T-helper 2 cell treated with Interferon-gamma antibody and Interleukin-4, amounts not matched to agents 5 μg/mL and 100 μg/mL, for 36 hours (primary cell): ENCODE data around the gene FREM3.
"Not testable (repeated sequence)": the region's sequence is repeated elsewhere in the genome, so short reads cannot be mapped to it uniquely, and the experiment has no call there.

Experiments
- DNase-seq: peaks from one replicate; pipeline ENCODE4 v3.0.0; 2021; ENCODE audit warnings: low spot score
- H3K27ac Mint-ChIP-seq: one replicate; pipeline ENCODE4 v1.8.0; 2021; ENCODE audit warnings: mild to moderate bottlenecking, mixed read lengths
- H3K27me3 Mint-ChIP-seq: one replicate; pipeline ENCODE4 v1.8.0; 2021; ENCODE audit warnings: low read depth, mixed read lengths
- H3K36me3 Mint-ChIP-seq: one replicate; pipeline ENCODE4 v1.8.0; 2021; ENCODE audit warnings: low read depth, mixed read lengths
- H3K4me1 Mint-ChIP-seq: one replicate; pipeline ENCODE4 v1.8.0; 2021; ENCODE audit warnings: low read depth, mixed read lengths
- H3K4me3 Mint-ChIP-seq: one replicate; pipeline ENCODE4 v1.8.0; 2022; ENCODE audit warnings: mild to moderate bottlenecking, moderate library complexity, mixed read lengths
- H3K9me3 Mint-ChIP-seq: one replicate; pipeline ENCODE4 v1.8.0; 2021; ENCODE audit warnings: mixed read lengths

FREM3 gene

DNA sequence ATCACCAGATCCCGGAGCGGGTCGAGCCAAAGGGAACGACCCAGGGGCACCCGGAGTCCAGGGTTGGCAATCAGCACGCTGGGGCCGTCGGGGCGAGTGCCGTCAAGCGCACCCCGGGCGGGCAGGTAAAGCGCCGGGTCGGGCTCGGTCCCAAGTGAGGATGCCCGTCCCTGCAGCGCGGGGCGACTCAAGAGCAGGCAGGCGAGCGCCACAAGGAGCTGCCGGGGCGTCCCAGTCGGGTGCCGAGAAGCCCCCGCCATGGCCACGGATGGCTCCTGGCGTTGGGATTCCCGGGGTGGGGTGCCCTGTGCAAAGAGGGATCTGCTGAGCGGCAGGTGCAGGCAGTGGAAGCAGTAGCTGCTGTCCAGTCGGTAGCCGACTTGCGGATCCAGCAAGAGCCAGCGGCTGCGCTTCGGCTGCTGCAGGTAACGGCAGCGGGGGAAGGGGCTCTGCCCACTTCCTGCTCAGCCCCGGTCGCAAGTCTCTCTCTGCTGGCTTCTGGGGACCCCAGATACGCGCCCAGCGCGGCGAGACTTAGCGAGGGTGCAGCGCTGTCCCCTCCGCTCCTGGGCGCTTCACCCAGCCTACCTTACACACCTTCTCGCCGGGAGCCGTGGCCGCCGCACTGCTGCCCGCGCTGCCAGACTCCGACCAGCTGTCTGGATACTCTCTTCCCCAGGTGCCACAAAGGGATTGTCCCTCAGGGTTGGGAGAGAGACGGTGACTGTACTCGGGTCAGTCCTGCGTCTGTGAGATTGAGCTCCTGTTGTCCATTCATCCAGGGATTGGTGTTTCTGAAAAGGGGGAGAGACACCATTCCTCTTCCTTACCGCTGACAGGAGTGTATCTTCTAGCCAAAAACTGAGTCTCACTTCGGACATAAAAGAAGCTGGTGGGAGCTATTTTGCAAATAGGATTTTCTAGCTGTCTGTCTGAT is at the start of gene FREM3:
Gene FREM3 (minus strand): TSS at position 260 of the 937 bp plus-strand sequence. CDS start 0 bp downstream, at position 260.
- peaks cover 8% of the 10 kb centered on the region for H3K4me1 Mint-ChIP-seq
- H3K27ac Mint-ChIP-seq, result no peak within 1 kb of the TSS
- H3K9me3 Mint-ChIP-seq, result no peaks in the 10 kb centered on the region
- DNase-seq, result no peak
- no peaks in the 10 kb centered on the region for H3K36me3 Mint-ChIP-seq
- H3K4me3 Mint-ChIP-seq, result peak within 1 kb of the TSS; percentile 76
- peaks cover 66% of the 10 kb centered on the region for H3K27me3 Mint-ChIP-seq

DNA sequence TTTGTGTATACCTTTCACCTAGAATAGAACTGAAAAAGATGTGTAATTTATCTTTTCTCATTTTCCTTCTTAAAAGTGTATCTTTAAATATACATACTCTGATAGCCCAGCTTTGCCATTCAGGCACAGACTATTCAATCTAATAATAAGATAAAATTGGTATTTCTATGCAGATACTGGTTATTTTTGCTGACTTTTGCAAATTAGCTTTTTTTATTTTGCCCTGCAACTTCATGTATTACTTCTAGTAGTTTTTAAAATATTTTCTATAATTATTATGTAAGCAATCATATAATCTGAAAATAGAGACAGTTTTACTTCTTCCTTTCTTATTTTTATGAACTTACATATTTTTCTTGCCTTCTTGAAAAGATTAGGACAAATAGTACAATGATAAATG is 45.4 kb upstream of the FREM3 start:
- Mint-ChIP-seq H3K36me3 (no peaks in the 10 kb centered on the region), H3K4me3 (no peak overlapping the region), H3K27ac (no peak overlapping the region), H3K4me1 (no peaks in the 10 kb centered on the region), H3K9me3 (no peaks in the 10 kb centered on the region), H3K27me3 (no peaks in the 10 kb centered on the region)
- no peak for DNase-seq

DNA sequence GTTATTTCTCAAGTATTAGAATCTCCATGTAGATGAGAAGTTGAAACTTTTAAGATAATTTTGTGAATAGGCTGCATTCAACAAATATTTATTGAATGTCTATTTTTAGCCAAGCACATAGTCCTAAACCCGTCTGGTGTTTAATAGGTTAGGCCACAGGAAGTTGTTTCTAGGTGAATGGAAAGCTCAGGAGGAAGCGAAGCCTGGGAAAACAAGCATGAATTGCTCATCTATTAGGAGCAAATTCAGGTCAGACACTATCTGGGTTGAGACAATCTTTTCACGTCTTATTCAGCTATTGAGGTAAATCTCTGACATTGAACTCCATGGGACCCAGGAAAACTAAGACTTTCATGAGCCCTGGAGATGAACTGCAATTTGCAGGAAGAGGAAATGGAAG is 43.1 kb upstream of the FREM3 start:
- Mint-ChIP-seq H3K36me3 (no peaks in the 10 kb centered on the region), H3K27ac (no peak overlapping the region), H3K27me3 (no peaks in the 10 kb centered on the region), H3K9me3 (no peaks in the 10 kb centered on the region), H3K4me3 (no peak overlapping the region), H3K4me1 (no peaks in the 10 kb centered on the region)
- no peak for DNase-seq

DNA sequence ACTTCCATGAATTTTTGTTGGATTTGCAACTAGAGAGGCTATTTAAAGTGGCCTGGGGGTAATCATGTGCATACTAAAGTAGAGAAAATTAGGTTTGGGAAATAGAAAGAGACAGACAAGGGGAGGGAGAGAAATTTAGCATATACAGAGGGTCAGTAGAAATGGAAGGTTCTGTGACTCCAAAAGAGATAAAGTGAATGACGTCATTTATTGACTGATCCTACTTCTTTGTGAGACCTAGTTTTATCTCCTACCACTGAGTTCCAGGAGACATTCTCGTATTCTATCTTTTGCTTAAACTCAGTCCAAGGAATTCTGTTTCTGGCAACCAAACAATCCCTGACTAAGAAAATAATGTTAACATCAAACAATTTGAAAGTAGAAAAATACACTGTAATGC is 42.4 kb upstream of the FREM3 start:
- no peak overlapping the region for H3K27ac Mint-ChIP-seq
- DNase-seq, result no peak
- H3K4me1 Mint-ChIP-seq, result no peaks in the 10 kb centered on the region
- no peaks in the 10 kb centered on the region for H3K36me3 Mint-ChIP-seq
- H3K4me3 Mint-ChIP-seq, result no peak overlapping the region
- no peaks in the 10 kb centered on the region for H3K27me3 Mint-ChIP-seq
- H3K9me3 Mint-ChIP-seq, result no peaks in the 10 kb centered on the region

DNA sequence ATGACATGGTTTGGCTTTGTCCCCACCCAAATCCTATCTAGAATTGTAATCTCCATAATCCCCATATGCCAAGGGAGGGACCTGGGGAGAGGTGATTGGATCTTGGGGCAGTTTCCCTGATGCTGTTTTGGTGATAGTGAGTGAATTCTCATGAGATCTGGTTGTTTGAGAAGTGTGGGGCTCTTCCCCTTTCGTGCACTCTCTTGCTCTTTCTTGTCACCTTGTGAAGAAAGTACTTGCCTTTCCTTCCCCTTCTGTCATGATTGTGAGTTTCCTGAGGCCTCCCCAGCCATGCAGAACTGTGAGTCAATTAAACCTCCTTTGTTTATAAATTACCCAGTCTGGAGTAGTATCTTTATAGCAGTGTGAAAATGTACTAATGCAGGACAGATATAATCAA is 36.4 kb upstream of the FREM3 start:
- no peaks in the 10 kb centered on the region for H3K9me3 Mint-ChIP-seq
- H3K4me1 Mint-ChIP-seq, result no peaks in the 10 kb centered on the region
- DNase-seq, result no peak
- no peak overlapping the region for H3K27ac Mint-ChIP-seq
- H3K36me3 Mint-ChIP-seq, result no peaks in the 10 kb centered on the region
- no peaks in the 10 kb centered on the region for H3K27me3 Mint-ChIP-seq
- no peak overlapping the region for H3K4me3 Mint-ChIP-seq

DNA sequence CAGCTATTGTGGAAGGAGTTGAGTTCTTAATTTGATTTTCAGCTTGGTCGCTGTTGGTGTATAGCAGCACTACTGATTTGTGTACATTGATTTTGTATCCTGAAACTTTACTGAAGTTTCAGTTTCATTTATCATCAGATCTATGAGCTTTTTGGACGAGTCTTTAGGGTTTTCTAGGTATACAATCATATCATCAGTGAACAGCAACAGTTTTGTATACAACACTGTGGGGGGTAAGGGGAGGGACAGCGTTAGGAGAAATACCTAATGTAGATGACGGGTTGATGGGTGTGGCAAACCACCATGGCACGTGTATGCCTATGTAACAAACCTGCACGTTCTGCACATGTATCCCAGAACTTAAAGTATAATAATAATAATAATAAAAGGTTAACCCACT is 35.6 kb upstream of the FREM3 start:
- not testable (repeated sequence) for H3K9me3 Mint-ChIP-seq

DNA sequence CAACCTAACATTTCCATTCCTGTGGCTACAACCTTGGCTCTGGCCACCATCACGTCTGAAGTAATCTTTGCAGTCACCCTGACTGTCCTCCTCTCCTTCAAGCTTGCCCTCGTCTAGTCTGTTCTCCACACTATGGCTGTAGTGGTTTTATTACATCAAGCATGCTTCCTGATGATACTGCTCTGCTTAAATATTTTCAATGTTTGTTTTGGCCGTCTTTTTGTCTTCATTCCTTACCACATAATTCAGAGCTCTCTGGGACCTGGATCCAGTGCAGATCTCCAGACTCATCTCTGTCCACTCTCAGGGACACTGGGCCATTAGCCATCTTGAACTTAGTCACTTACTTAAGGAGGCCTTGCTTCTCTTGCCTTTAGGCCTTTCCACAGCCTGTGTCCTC is 27.7 kb upstream of the FREM3 start:
- H3K27ac Mint-ChIP-seq, result no peak overlapping the region
- H3K4me3 Mint-ChIP-seq, result no peak overlapping the region
- H3K36me3 Mint-ChIP-seq, result no peaks in the 10 kb centered on the region
- no peak for DNase-seq
- H3K4me1 Mint-ChIP-seq, result no peaks in the 10 kb centered on the region
- no peaks in the 10 kb centered on the region for H3K9me3 Mint-ChIP-seq
- no peaks in the 10 kb centered on the region for H3K27me3 Mint-ChIP-seq

More for the DNA sequence above, 35.6 kb upstream of the FREM3 start:
- H3K27me3 Mint-ChIP-seq, H3K27ac Mint-ChIP-seq, H3K4me3 Mint-ChIP-seq, H3K36me3 Mint-ChIP-seq, DNase-seq, H3K4me1 Mint-ChIP-seq: not testable (repeated sequence)

DNA sequence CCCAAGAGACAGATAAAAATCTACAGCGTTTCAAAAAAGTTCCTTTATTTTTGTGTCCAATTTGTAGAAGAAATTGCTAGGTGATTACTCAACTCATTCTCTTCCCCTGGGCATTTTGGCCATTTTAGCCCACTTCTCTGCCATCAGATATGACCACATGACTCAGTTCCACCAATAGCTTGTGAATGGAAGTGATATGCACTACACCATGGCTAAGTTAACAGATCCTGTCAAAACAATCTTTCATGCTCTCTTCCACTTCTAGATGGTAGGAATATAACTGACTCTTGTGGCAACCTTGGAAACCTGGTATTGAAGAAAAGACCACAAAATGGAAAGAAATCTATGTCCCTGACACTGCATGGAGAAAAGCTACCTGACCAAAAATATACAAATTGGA is 26.2 kb upstream of the FREM3 start:
- Mint-ChIP-seq H3K36me3 (no peaks in the 10 kb centered on the region), H3K27ac (no peak overlapping the region), H3K9me3 (no peaks in the 10 kb centered on the region), H3K4me3 (no peak overlapping the region), H3K27me3 (no peaks in the 10 kb centered on the region), H3K4me1 (no peaks in the 10 kb centered on the region)
- DNase-seq, result no peak

DNA sequence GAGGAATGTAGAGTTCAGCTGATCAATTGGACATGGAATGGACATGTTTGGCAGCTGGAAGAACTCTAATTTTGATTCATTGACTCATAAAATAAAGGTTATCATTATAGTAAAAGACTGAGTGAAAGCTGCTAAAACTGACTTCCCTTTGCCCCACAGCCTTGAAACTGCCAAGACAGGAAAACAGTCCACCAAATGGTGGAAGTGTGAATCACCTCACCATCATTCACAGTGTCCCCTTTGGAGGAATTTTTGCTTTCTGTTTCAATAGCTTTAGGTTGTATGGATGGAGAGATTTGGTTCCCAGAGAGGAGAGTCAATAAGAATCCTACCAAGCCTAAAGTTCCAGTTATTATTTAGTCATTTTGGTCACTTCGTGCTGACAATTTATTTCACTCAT is 20.8 kb upstream of the FREM3 start:
- H3K27ac Mint-ChIP-seq, result no peak overlapping the region
- no peak overlapping the region for H3K4me3 Mint-ChIP-seq
- H3K36me3 Mint-ChIP-seq, result no peaks in the 10 kb centered on the region
- H3K27me3 Mint-ChIP-seq, result no peaks in the 10 kb centered on the region
- no peak for DNase-seq
- H3K4me1 Mint-ChIP-seq, result no peaks in the 10 kb centered on the region
- no peaks in the 10 kb centered on the region for H3K9me3 Mint-ChIP-seq

DNA sequence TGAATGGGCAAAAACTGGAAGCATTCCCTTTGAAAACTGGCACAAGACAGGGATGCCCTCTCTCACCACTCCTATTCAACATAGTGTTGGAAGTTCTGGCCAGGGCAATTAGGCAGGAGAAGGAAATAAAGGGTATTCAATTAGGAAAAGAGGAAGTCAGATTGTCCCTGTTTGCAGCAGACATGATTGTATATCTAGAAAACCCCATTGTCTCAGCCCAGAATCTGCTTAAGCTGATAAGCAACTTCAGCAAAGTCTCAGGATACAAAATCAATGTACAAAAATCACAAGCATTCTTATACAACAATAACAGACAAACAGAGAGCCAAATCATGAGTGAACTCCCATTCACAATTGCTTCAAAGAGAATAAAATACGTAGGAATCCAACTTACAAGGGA is 18.3 kb upstream of the FREM3 start:
- not testable (repeated sequence) for H3K4me1 Mint-ChIP-seq, H3K9me3 Mint-ChIP-seq, DNase-seq, H3K4me3 Mint-ChIP-seq, H3K27me3 Mint-ChIP-seq, H3K27ac Mint-ChIP-seq, H3K36me3 Mint-ChIP-seq

DNA sequence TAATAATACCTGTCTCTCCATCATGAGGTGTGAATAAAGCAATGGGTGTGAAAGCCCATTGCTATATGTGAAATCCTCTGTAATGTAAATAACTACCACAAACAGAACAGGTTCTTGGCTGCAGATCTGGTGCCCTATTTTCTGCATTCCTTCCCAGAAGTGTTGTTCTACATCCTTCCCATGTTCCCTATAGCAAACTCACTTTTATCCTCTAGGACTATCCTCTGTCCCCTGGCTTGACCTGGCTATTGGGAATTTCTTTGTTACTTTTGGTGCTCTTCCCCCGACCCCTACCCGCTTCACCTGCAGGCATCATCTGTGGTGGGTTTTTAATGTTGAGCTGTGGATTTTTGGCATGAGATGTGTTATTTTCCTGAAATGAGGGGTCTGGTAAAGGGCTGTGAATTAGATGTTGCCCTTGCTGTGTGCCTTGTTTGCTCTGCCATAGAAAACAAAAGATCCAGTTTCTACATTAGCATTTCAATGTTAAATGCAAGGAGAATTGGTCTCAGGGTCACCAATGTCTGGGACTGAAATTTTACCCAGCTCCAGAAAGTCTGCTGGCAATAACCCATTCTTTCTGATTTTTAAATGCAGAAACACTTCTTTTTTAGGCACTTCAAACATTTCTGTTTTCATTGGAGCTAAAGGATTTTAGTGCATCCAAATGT is 13.6 kb upstream of the FREM3 start:
- Mint-ChIP-seq H3K4me1 (no peaks in the 10 kb centered on the region), H3K4me3 (no peak overlapping the region), H3K9me3 (no peaks in the 10 kb centered on the region), H3K36me3 (no peaks in the 10 kb centered on the region), H3K27me3 (no peaks in the 10 kb centered on the region), H3K27ac (no peak overlapping the region)
- DNase-seq, result no peak

DNA sequence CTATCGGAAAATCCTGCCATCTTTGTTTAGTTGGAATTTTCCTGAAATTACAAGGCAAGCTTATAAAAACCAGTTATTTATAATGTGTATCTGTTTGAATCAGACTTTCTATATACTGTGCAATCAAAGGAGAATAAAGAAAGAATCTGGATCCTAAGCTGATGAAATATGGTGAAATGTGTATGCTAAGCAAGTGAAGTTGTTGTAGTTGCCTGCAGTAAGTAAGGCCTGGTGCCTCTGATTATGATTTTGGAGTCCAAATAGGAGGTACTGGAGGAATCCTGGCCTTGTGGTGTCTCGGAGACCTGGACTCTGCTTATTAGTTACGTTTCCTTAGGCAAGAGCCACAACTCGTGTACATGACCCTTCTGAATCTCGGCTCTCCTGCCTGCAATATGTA is 13.1 kb upstream of the FREM3 start:
- Mint-ChIP-seq H3K27me3 (peaks cover 2% of the 10 kb centered on the region), H3K9me3 (no peaks in the 10 kb centered on the region), H3K4me1 (no peaks in the 10 kb centered on the region), H3K36me3 (no peaks in the 10 kb centered on the region), H3K27ac (no peak overlapping the region), H3K4me3 (no peak overlapping the region)
- DNase-seq, result no peak

DNA sequence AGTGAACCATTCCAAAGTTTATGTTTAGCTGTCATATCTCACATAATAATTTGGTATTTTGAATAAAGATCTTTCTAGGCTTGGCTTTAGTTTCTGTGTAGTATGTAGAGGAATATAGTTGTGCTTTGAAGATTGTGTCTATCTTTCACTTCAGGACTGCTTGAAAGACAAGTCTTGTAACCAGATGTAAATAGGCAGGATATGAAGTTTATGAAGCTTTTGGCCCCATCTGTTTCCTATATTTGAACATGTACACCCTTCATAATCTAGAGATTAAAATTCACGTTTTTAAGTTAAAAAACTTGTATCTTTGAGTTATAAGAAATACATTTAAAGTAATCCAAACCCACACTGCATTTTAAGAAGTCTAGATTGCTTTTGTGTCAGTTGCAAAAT is 11.7 kb upstream of the FREM3 start:
- Mint-ChIP-seq H3K4me3 (no peak overlapping the region), H3K27me3 (peaks cover 4% of the 10 kb centered on the region), H3K36me3 (no peaks in the 10 kb centered on the region), H3K27ac (no peak overlapping the region), H3K9me3 (no peaks in the 10 kb centered on the region), H3K4me1 (no peaks in the 10 kb centered on the region)
- no peak for DNase-seq

DNA sequence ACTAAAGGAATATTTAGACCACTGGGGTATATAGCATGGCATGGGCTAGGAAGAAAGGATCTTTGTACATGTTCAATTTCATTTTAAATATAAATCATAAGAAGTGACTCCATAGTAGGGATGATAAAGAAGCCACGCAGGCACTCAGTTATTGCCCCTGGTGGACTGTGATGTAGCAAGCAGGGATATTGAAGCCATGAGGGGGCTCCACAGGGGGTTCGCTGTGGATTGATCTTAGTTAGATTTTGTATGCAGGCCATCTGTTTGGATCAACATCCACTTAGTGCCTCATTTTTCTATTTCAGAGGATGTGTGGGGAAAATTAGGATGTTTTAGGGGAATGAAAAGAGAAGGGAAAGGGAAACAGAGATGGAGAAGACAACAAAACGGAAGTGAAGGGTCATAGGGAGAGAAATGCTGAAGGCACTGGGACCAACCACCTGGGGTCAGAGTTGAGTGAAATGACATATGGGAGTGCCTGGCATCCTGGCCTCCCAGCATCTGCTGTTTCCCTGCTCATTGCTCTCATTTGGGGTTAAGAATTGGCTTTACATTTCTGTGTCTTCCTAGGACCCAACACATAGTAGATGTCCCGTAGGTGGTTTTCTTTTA is 11.2 kb upstream of the FREM3 start:
- no peak for DNase-seq
- peaks cover 6% of the 10 kb centered on the region for H3K27me3 Mint-ChIP-seq
- H3K4me3 Mint-ChIP-seq, result no peak overlapping the region
- H3K4me1 Mint-ChIP-seq, result no peaks in the 10 kb centered on the region
- H3K9me3 Mint-ChIP-seq, result no peaks in the 10 kb centered on the region
- no peak overlapping the region for H3K27ac Mint-ChIP-seq
- H3K36me3 Mint-ChIP-seq, result no peaks in the 10 kb centered on the region
